NCI-H2029 (cell line): ENCODE results near the gene ELOVL1.
A peak's percentile ranks its signal among the peaks of the same experiment; 100 is the strongest.
"Not testable (repeated sequence)": the region's sequence is repeated elsewhere in the genome, so short reads cannot be mapped to it uniquely, and the experiment has no call there.

ENCODE experiments used
- DNase-seq: peaks from one replicate; lab custom pipeline; 2025; lab: John Stamatoyannopoulos, UW

The ELOVL1 gene

DNA sequence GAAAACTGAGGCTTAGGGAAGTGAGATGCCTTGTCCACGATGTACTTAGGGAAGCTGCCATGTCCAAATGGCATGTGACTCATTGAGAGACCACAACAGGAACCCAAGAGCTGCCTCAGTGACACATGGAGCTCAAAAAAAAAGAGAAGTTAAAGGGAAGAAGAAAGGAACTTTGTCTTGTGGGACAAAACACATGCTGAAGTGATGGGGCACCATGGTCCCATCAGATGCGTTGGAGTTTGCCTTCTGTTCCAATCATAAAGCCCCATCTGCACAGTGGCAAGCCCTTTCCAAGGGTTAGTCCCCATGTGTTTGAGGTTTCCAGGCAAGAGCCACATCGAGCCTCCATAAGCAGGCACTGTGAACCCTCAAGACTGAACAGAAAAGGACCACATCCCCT is 13.8 kb upstream of the ELOVL1 start:
- DNase-seq: no peak

DNA sequence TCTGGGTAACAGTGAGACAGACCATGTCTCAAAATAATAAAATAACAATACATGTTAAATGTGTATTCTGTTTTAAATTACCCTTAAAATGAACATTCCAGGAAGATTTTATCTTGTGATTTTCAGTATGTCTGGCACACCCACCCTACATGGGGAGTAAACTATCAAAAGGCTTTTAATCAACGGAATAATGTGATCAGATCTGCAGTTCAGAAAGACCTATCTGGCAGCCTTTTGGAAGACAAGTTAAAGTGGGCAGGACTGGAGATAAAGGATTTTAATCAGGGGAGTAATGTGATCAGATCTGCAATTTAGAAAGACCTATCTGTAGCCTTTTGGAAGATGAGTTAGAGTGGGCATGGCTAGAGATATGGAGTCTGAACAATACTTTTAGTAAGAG is 11.7 kb upstream of the ELOVL1 start:
- DNase-seq: no peak

DNA sequence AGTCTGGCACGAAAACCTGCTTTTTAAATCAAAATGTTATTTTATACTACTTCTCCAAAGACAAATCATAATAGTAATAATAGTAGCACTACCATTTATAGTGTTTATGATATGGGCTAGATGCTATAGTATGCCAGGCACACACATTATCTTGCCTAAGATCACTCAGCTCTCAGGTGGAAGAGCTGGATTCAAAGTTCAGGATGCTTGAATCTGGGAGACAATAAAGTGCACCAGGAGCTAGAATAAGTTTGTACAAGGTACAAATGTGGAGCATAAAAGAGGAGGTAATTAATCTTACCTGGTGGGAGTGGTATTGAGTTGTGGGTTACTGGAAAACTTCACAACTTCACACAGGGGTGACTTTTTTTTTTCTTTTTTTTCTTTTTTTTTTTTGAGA is 10.0 kb upstream of the ELOVL1 start:
- DNase-seq: no peak

DNA sequence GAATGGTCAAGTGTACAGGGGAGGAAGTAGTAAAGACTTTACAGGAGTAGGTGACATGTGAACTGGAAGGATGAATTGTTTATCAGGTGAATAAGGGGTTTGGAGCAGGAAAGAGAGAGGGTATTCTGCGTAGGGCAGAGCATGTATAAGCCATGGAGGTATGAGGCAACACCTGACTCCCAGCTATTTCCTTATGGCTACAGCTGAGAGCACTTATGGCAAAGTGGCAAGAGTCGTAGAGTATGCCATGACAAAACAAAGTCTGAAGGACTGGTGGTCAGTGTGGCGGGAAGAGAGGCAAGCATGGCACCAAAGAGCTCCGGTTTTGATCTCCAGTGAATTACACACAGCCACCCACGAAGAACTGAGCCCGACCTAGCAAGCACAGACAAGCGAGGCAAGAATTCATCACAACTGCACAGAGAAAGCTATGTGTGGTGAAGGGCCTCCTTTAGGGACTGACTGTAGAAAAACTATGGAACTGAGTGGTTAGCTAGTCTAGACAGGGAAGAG is 9.0 kb upstream of the ELOVL1 start:
- DNase-seq: peak; percentile 46

DNA sequence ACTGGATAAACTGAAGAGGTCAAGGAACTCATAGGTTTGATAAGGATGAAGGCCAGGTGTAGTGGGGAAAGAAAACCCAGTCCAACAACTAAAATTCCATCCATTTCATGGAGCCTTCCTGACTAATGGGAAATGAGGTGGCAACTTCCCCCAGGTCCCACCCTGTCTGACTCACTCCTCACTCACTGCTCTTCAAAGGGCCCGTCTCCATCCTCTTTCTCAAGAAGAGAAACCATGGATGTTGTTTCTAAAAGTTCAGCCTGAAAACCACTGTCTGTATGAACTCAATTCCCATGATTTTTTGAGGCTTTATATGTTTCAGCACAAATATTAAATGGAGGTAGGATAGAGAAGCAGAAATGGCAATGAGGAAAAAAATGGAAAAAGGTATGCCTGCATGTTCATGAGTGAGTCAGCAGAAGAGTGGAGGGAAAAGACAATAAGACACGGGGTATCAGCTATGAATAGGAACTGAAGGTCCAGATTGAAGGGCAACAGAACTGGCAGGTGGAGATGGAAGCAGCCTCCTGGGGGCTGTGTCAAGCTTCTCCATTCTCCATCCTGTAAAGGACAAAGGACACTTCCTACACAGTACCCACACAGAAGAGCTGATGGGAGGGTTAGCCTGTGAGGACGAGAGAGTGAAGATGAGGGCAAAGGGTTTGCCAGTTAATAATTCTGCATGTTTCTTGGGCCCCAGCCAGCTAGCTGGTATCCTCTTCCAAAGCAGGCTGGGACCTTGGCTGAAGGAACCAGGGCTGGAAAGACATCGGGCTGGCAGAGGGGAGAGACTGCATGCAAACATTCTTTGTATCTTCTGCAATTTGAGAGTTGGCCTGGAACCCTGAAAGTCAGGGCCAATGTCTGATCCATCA is 5.5 kb upstream of the ELOVL1 start:
- DNase-seq: no peak

DNA sequence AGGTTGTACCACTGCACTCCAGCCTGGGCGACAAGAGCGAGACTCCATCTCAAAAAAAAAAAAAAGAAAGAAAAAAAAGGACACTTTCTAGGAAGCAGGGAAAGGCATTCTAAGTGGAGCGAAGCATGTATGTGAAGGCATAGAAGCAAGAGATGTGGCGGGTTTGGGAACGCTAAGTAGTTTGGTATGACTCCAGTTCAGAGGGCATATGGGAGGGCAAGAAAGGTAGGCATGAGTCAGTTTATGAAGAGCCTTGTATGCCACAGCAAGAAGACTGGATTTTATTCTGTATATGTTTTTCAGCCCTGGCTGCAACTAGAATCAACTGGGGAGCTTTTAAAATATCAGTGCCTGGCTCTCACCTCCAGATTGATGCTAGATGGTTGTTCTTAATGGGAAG is 4.4 kb upstream of the ELOVL1 start:
- DNase-seq: no peak

DNA sequence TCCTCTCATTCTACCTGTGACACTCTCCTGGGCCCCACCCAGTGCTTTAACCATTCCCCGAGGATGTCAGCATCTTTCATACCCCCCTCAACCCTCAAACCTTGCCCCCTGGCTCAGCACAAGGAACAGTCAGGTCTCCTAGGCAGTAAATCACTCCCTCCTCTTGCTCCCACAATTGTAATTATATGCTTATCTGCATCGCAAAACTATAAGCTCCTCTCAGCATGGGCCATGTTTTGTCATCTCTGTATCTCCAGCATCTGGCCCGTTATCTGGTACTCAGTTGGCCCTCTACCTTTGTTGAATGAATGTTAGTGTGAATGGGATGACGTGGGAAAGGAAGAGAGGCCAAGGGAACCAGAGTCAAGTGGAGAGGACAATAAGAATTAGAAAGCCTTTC is 2.8 kb upstream of the ELOVL1 start:
- DNase-seq: no peak

DNA sequence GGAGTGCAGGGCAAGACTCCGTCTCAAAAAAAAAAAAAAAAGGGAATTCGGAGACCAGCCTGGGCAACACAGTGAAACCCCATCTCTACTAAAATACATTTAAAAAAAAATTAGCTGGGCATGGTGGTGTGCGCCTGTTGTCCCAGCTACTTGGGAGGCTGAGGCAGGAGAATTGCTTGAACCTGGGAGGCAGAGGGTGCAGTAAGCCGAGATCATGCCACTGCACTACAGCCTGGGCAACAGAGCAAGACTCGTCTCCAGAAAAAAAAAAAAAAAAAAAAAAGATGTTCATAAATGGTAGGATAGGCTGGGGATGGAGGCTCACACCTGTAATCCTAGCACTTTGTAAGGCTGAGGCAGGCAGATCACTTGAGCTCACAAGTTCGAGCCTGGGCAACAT is 2.0 kb upstream of the ELOVL1 start:
- DNase-seq: not testable (repeated sequence)

DNA sequence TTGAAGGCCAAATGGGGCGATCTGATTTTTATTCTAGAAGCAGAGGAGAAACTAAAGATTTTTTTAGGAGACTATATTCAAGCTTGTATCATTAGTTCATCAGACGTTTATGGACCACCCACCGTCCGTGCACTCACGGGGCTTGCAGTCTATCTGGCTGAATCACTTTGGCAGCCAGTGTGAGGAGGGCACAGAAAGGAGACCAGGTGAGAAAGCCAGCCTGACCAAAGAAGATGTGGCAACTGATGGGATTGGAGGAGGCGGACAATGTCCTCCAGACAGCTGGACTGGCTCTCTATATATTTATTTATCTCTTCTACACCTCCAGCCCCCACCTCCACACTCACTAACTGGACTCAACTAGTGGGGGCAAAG is 822 bp upstream of the ELOVL1 start:
- no peak for DNase-seq

DNA sequence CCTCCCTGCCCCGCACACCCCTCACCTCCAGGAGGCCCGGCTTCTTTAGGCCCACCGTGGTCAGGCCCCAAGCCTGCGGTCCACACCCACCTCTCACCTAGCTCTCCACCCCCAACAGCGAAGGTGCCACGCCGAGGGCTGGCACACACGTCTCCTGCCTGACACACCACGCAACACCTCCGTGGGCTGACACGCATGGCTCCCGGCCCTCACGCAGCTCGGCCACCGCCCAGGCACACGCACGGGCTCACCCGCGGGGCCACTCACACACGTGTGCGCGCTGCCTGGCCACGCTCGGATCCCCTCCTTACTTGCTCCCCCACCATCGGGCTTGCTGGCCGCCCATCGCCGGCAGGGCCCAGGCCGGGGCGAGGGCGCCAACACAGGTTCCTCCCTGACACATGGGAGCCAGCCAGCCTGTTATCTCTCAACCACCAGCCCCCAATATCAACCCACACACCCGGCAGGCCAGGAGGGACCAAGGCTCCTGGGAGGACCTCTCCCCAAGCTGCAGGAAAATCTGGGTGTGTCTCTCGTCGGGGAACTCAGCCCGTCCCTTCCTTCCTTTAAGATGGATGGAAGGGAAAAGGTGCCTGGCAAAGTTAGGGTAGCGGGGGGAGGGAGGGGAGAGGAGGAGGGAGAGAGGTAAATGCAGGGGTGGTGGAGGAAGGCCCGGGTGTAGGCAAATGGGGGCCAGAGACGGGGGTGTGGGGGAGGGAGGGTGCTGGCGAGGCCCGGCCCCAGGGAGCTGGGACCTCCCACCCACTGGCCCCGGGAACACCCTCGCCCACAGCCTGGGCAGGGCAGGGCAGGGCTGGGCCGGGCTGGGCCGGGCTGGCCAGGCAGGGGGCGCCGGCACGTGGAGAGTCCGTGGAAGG is 546 bp downstream of the ELOVL1 start:
- no peak for DNase-seq

DNA sequence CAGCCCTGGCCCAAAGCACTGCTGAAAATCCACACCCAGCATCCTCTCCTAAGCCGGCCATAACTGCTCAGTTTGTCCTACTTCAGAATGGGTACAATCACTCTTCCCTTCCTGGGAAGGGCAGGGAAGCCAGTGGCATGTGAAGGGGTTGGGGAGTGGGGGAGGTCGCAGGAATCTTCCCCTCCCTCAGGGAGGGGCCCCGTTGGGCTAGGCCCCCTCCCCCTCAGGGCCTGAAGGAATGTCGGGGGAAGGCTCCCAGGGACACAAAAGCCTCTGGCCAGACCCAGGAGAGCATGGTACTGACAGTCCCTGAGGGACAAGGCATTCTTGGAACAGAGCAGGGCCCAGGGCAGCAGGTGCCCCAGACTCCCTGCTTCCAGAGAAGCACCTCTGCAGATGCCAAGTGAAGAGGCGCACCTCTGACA is 1.2 kb downstream of the ELOVL1 start:
- DNase-seq: no peak

DNA sequence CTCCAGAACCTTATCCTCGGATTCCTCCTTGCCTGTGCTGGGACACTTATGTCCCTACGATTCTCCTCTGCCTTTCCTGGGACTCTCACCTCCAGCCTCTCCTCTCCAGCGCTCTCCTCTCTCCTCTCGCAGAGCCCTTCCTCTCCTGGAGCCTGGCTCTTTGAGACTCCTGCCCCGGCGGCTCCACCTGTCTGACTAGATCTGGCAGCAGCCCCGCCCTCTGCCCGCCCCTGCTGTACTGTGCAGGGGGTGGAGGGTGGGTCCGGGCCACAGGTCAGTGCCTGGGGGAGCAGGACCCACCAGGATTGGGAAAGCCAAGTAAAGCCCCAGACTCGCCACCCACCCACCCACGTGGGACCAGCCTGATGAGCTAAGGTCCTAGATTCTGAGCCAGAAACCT is 1.6 kb downstream of the ELOVL1 start:
- no peak for DNase-seq

DNA sequence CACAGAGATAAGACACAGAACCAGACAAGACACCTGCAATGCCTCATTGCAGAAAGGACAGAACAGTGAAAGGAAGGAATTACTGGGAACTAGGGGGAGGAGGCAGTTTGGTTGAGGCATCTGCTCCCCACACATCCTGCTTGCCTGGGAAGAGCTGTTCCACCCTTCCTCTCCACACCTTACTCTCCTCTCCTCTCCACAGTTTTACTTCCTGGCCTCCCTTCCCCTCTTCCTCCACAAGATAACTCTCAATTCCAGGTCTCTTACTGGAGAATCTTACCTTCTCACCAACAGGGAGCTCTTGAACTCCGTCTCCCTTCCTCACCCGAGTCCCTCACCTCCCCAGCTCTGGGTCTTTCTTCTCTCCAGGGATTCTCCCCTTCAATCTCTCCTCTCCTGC is 2.1 kb downstream of the ELOVL1 start:
- DNase-seq: no peak

DNA sequence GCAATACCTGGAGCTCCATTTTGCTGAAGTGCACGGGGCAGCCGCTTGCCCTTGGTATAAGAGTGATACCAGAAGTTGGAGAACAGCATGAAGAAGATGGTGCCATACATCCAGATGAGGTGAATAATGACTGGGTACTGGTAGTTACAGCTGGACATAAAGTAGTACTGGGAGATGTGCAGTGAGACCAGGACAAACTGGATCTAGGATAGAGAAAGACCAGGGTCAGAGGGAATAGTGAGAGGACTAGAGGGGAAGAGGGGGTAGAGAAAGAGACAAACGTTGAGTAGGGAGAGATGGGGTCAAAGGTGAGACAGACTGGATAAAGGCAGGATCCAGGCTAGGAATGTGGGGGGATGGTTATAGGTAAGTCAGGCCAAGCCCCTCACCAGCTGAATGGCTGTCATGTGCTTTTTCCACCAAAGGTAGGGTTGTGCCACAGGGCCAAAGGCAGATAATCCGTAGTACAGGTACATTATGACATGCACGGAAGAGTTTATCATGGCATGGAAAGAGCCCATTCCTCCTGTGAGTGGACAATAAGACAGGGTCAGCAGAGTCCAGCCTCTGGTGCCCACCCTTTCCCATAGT is 3.8 kb downstream of the ELOVL1 start:
- no peak for DNase-seq

DNA sequence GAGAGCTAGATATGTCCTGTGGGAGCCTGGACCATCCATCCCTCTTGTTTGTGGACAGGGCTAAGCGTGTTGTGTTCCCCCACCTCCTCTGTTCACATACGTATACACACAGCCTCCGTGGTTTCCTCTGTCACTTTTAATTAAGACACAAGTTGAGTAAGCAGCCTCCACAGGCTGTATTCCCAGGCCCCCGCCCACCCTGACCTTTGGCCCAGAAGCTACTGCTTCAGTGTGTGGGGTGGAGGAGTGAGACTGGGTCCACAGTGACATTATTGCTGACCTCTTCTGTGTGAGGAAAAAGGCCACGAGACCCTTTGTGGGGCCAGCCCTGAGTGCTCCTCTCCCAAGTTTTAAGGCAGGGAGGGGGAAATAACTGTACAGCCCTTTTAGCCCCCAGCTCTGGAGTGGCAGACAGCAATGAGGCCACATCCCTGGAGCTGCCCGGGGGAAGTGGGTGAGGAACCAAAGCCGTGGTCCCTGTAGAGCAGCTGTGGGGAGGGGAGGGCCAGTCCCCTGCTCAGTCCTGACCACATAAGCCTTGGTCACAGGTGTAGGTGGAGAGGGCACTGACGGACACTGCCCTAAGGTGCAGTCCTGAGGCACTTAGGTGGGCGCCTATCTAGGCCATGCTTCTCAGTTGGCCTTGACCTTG is 4.4 kb downstream of the ELOVL1 start:
- DNase-seq: no peak

DNA sequence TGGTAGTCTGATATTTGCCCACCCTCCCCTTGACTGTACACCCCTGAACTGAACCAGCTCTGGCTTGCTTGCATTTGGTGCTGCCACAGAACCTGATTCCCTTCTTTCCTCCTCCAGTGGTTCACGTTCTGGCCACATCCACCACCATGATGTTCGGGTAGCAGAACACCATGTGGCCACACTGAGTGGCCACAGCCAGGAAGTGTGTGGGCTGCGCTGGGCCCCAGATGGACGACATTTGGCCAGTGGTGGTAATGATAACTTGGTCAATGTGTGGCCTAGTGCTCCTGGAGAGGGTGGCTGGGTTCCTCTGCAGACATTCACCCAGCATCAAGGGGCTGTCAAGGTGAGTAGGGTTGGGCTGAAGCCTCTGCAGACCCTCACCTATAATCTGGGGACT is 7.2 kb downstream of the ELOVL1 start:
- DNase-seq: no peak

DNA sequence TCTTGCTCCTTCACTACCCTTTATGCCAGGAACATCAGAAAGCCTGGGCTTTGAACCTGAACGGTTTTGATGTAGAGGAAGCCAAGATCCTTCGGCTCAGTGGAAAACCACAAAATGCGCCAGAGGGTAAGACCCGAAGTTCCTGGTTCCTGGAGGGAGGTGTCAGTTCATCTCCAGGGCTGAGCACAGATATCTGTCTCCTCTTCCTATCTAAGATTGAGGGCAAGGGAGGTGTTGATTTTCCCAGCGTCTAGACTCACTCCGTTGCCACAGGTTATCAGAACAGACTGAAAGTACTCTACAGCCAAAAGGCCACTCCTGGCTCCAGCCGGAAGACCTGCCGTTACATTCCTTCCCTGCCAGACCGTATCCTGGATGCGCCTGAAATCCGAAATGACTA is 8.1 kb downstream of the ELOVL1 start:
- no peak for DNase-seq

DNA sequence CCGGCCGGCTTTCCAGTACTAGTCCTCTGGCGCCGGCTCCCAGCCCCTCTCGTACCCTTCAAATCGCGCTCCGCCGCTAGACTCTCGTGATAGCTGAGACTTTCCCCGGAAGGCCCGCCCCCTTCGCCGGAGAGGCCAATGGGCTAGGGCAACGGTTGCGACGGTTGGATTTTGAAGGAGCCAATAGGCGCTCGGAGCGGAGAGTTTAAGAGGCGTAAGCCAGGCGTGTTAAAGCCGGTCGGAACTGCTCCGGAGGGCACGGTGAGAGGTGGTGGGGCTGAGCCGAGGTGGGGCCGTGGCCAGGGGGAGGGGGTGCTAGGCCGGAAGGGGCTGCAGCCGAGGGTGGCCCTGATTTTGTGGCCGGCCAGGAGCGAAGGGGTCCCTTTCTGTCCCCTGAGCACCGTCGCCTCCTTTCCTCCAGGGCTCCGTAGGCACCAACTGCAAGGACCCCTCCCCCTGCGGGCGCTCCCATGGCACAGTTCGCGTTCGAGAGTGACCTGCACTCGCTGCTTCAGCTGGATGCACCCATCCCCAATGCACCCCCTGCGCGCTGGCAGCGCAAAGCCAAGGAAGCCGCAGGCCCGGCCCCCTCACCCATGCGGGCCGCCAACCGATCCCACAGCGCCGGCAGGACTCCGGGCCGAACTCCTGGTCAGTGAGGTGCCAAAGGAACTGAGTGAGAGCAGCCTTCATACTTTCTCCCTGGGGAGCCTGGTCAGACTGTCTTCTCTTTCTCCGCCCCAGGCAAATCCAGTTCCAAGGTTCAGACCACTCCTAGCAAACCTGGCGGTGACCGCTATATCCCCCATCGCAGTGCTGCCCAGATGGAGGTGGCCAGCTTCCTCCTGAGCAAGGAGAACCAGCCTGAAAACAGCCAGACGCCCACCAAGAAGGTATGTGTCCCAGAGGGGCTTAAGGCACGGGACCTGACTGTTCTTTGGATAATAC is 8.8 kb downstream of the ELOVL1 start, which contains the start of gene CDC20:
Gene CDC20 (plus strand): TSS at position 236 of the 948 bp plus-strand sequence. CDS start 235 bp downstream, at position 471.
- DNase-seq: peak; percentile 100

DNA sequence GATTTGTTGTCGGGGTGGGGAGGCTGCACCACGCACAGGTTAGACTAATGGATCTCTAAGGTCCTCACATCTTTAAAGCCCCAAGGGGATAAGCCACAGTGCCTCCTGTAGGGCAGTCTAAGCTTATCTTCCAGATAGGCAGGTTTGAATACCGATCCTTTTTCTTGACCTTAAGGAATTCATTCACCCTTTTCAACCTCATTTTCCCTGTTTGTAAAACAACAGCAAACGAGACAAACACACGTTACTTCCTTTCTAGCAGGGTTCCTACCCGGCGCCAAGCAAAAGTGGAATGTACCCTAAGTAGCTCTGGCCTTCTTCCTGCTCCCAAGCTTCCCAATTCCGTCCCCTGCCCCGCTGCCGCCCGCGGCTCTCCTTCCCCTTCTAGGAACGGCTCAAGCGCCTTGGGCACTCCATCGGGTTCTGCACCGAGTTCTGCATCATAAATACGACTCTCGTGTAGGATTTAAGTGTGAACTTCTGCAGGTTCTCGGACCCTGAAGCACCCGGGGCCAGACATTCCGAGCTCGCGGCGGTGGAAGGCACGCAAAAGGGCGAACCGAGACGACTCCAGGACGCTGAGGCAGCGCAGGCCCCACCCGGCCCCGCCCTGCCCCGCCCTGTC is 9.6 kb downstream of the ELOVL1 start:
- DNase-seq: peak; percentile 53

DNA sequence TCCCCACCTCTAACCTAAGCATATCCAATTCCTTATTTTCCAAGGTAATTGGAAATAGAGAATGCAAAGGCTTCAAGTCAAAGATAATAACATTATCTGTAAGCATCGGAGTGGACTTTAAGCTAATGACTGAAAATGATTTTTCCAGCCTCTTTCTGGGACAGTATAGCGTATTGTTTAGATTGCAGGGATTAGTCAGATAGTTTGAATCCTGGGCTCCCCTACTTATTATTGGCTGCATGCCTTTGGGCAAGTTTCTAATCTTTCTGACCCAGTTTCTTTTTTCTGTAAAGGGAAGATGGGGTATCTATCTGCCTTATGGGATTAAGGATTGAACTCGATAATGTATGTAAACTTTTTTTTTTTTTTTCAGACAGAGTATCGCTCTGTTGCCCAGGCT is 10.6 kb downstream of the ELOVL1 start:
- DNase-seq: no peak
